Activated CD8-positive, alpha-beta memory T cell treated with anti-CD3 and anti-CD28 coated beads for 36 hours (primary cell): ENCODE results near the gene EFNA2. TPM values are rescaled to one million over a fixed set of nuclear protein-coding genes. Genes with fewer than 3 reads are reported as not detected.

Source experiments
- CTCF ChIA-PET: fragments of 350-600 bp; sonication (Branson Sonifier 250); formaldehyde crosslinking; loops from one replicate; lab custom pipeline; 2021; ENCODE audit warnings: antibody characterized with exemption; lab: Charles Lee
- POLR2A ChIA-PET: fragments of 350-600 bp; sonication (Branson Sonifier 250); formaldehyde crosslinking; loops from one replicate; lab custom pipeline; 2021; ENCODE audit warnings: antibody characterized with exemption; lab: Charles Lee
- total RNA-seq, 2 experiments: library from RNA; stranded (reverse); gene quantifications; one replicate each; pipeline ENCODE4 v1.2.3, GENCODE V29; 2021

EFNA2 gene
- total RNA-seq, 2 experiments from 2014 or later = not detected

GRCh38 chr19:1336079-1336684 is 50.5 kb downstream of the EFNA2 start:
- CTCF ChIA-PET = no interaction called here
- POLR2A ChIA-PET = no interaction called here

- ChIA-PET CTCF (no interaction called here), POLR2A (interaction anchor here (0.7 kb wide), 1 partner anchor 24 kb away, joined by 7 read pairs; no protein-coding TSS in a partner anchor)
Measured at GRCh38 chr19:1340681-1341469, 55.2 kb downstream of the EFNA2 start.

GRCh38 chr19:1343041-1343440 is 57.4 kb downstream of the EFNA2 start:
- POLR2A ChIA-PET = no interaction called here
- CTCF ChIA-PET = interaction anchor here (0.7 kb wide), 1 partner anchor 401 kb away, joined by 3 read pairs; no protein-coding TSS in a partner anchor

- POLR2A ChIA-PET = no interaction called here
- CTCF ChIA-PET = no interaction called here
Measured at GRCh38 chr19:1349211-1349610, 63.5 kb downstream of the EFNA2 start.

GRCh38 chr19:1350867-1351266 is 65.2 kb downstream of the EFNA2 start:
- POLR2A ChIA-PET = no interaction called here
- CTCF ChIA-PET = no interaction called here

Other genes starting within 250 kb of the EFNA2 start
- gene ABCA7, start 245.8 kb upstream of the EFNA2 start, total RNA-seq = 10 to 100 TPM; 16.1 to 17.2 TPM
- 100 to 1,000 TPM; 148 to 154 TPM for gene ARHGAP45, start 218.7 kb upstream of the EFNA2 start, total RNA-seq
- gene POLR2E, start 190.5 kb upstream of the EFNA2 start, total RNA-seq = 100 to 1,000 TPM; 272 to 275 TPM
- gene GPX4, start 181.9 kb upstream of the EFNA2 start, total RNA-seq = 100 to 1,000 TPM; 205 to 209 TPM
- gene SBNO2, start 111.6 kb upstream of the EFNA2 start, total RNA-seq = 10 to 100 TPM; 56.6 to 59.0 TPM
- 10 to 100 TPM; 58.7 to 62.5 TPM for gene STK11, start 80.1 kb upstream of the EFNA2 start, total RNA-seq
- 1 to 10 TPM in 1 of 2 experiments, under 1 TPM in 1; 0.95 to 1.1 TPM for gene CBARP, start 47.9 kb upstream of the EFNA2 start, total RNA-seq
- 100 to 1,000 TPM; 193 to 194 TPM for gene ATP5F1D, start 44.1 kb upstream of the EFNA2 start, total RNA-seq
- gene MIDN, start 37.3 kb upstream of the EFNA2 start, total RNA-seq = 10 to 100 TPM; 45.3 to 50.0 TPM
- gene CIRBP, start 16.5 kb upstream of the EFNA2 start, total RNA-seq = 100 to 1,000 TPM; 207 to 210 TPM
- gene FAM174C, start 10.3 kb upstream of the EFNA2 start, total RNA-seq = 100 to 1,000 TPM; 105 to 112 TPM
- gene NDUFS7, start 98.0 kb downstream of the EFNA2 start, total RNA-seq = 100 to 1,000 TPM in 1 of 2 experiments, 10 to 100 TPM in 1; 99.4 to 104 TPM
- gene GAMT, start 115.7 kb downstream of the EFNA2 start, total RNA-seq = 10 to 100 TPM; 29.3 to 30.8 TPM
- 100 to 1,000 TPM; 295 to 300 TPM for gene DAZAP1, start 121.7 kb downstream of the EFNA2 start, total RNA-seq
- 1,000 to 10,000 TPM; 1,429 to 1,438 TPM for gene RPS15, start 152.5 kb downstream of the EFNA2 start, total RNA-seq
- under 1 TPM; 0.06 to 0.13 TPM for gene APC2, start 164.2 kb downstream of the EFNA2 start, total RNA-seq
- gene C19orf25, start 193.3 kb downstream of the EFNA2 start, total RNA-seq = 10 to 100 TPM; 33.4 to 36.5 TPM
- 1 to 10 TPM; 1.3 TPM for gene PCSK4, start 204.5 kb downstream of the EFNA2 start, total RNA-seq
- 1 to 10 TPM; 2.0 to 2.3 TPM for gene REEP6, start 205.3 kb downstream of the EFNA2 start, total RNA-seq
- gene ADAMTSL5, start 227.1 kb downstream of the EFNA2 start, total RNA-seq = 1 to 10 TPM; 1.6 to 2.6 TPM
- not detected for gene PLK5, start 238.2 kb downstream of the EFNA2 start, total RNA-seq